Ovary (tissue), 9 donors: ENCODE results near the gene C10orf53. TPM values are rescaled to one million over a fixed set of nuclear protein-coding genes. Genes with fewer than 3 reads are reported as not detected.

ENCODE experiments used
- DNase-seq, 5 donors: peaks; one replicate each; pipeline ENCODE4 v3.0.0-alpha.2; 2019 to 2020
- H3K27ac ChIP-seq, 2 donors: fragments of 200-600 bp; one replicate each; pipeline versions ENCODE4 v1.5.1 to v1.8.0; 2019 to 2022
- H3K27me3 ChIP-seq: fragments of 200-600 bp; one replicate; pipeline ENCODE4 v1.8.0; 2022
- H3K36me3 ChIP-seq: fragments of 200-600 bp; sonication (generic); one replicate; pipeline ENCODE4 v1.5.1; 2019
- H3K4me1 ChIP-seq: one replicate; pipeline ENCODE4 v1.8.1; 2013; ENCODE audit warnings: mild to moderate bottlenecking, moderate library complexity; ENCODE audit not compliant: insufficient read depth
- H3K4me3 ChIP-seq: fragments of 200-600 bp; sonication (generic); one replicate; pipeline ENCODE4 v1.5.1; 2017
- H3K9me3 ChIP-seq, 2 donors: fragments of 200-600 bp in 1 of 2; sonication (generic) in 1 of 2; one replicate each; pipeline versions ENCODE4 v1.5.1 to v1.8.1; 2013 to 2019; ENCODE audit warnings: mild to moderate bottlenecking in 1 of 2, moderate library complexity in 1 of 2
- EP300 ChIP-seq: sonication (generic); formaldehyde crosslinking; IDR thresholded peaks from one replicate; pipeline ENCODE4 v1.6.1; 2017; ENCODE audit warnings: antibody characterized with exemption
- POLR2A ChIP-seq: fragments of 450-650 bp; IDR thresholded peaks from one replicate; pipeline ENCODE4 v1.6.1; 2017; ENCODE audit warnings: antibody characterized with exemption, mild to moderate bottlenecking, moderate library complexity
- WGBS, 3 donors: extraction: QIAGEN DNeasy Blood & Tissue Kit in 1 of 3; methylation state at CpG; one replicate each; pipeline versions ENCODE4 v1.1.5 to v1.1.7; 2013 to 2017; 5-methylcytosine and 5-hydroxymethylcytosine counted together
- intact Hi-C, 4 donors: fragments of 100-400 bp; cut with DNase I; formaldehyde crosslinking; loops; one replicate each; pipeline versions ENCODE4 v1.11.0 to v1.15.1; 2022 to 2023
- polyA plus RNA-seq, 2 donors: library from polyadenylated mRNA; stranded (reverse); fragments of 200-250 nt in 1 of 2; fragments of 350-450 nt in 1 of 2; fragmentation: Illumina TruSeq in 1 of 2; extraction: RNeasy Lipid Tissue Mini Kit (QIAGEN cat#74804) in 1 of 2; gene quantifications; one replicate each; pipeline ENCODE4 v1.2.3, GENCODE V29; 2013 to 2014
- total RNA-seq, 7 donors: library from RNA; depleted of rRNA in 2 of 7; stranded (reverse); fragments of >200 nt in 2 of 7; fragmentation: NEBNext Ultra II Directional in 3 of 7; extraction: Animal tissue kit (Norgen Biotek cat#: 25700) in 3 of 7; gene quantifications; one replicate each; pipeline versions ENCODE4 v1.1.0 to v1.2.4, GENCODE V29; 2016 to 2023
- TF ChIP-seq, protein P1 (sequence below), 3 donors: fragments of 450-650 bp in 2 of 3; fragments of 200-600 bp in 1 of 3; IDR thresholded peaks; one replicate each; pipeline versions ENCODE4 v1.5.1 to v1.8.0; 2016 to 2022; ENCODE audit warnings: antibody characterized with exemption in 3 of 3, mild to moderate bottlenecking in 1 of 3
- donor health status: DM: no; HTN: no; CAD: no; lungs with moderate emphysema.
- donor health status: DM: no; HTN: no; CAD: no.
- donor health status: Bipolar disorder and iron deficiency.
- donor health status: DM: yes; HTN: yes; CAD: no.
- donor health status: DM: no; HTN: no; CAD: no.
- donor health status: DM: yes; HTN: yes; CAD: no.

The C10orf53 gene
- total and polyA plus RNA-seq, 9 donors = not detected

DNA sequence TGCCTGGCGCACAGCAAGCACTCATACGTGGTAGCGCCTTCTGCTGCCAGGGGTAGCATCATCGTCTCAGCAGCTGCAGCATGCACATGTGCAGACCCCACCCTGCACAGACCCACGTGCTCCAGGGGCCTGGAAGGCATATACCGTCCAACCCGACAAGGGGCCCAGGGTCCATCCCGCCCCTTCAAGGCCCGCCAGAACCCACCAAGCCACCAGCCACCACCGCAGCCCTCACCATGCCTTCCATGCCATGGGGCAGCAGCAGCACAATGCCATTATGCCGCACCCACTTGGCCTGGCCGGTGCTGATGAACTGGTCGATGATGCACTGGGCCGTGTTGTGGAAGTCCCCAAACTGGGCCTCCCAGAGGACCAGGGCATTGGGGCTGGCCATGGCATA, 60.0 kb downstream of the C10orf53 start:
- DNase-seq = no peak
- intact Hi-C loops = no loop called here
- 76 to 83% (median 76%) methylated on average over 12 to 14 of the region's 14 CpGs for WGBS, 3 donors
- no peaks in the 10 kb centered on the region for H3K4me1 ChIP-seq
- TF ChIP-seq POLR2A = no peak
- no peak for TF ChIP-seq EP300
- TF ChIP-seq, protein P1, sequence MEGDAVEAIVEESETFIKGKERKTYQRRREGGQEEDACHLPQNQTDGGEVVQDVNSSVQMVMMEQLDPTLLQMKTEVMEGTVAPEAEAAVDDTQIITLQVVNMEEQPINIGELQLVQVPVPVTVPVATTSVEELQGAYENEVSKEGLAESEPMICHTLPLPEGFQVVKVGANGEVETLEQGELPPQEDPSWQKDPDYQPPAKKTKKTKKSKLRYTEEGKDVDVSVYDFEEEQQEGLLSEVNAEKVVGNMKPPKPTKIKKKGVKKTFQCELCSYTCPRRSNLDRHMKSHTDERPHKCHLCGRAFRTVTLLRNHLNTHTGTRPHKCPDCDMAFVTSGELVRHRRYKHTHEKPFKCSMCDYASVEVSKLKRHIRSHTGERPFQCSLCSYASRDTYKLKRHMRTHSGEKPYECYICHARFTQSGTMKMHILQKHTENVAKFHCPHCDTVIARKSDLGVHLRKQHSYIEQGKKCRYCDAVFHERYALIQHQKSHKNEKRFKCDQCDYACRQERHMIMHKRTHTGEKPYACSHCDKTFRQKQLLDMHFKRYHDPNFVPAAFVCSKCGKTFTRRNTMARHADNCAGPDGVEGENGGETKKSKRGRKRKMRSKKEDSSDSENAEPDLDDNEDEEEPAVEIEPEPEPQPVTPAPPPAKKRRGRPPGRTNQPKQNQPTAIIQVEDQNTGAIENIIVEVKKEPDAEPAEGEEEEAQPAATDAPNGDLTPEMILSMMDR (IDR thresholded peaks at IDR 0.05) = no peak
- H3K27me3 ChIP-seq = no peaks in the 10 kb centered on the region
- no peaks in the 10 kb centered on the region for H3K36me3 ChIP-seq
- H3K4me3 ChIP-seq = no peak overlapping the region
- no peak overlapping the region for H3K27ac ChIP-seq
- no peaks in the 10 kb centered on the region for H3K9me3 ChIP-seq

DNA sequence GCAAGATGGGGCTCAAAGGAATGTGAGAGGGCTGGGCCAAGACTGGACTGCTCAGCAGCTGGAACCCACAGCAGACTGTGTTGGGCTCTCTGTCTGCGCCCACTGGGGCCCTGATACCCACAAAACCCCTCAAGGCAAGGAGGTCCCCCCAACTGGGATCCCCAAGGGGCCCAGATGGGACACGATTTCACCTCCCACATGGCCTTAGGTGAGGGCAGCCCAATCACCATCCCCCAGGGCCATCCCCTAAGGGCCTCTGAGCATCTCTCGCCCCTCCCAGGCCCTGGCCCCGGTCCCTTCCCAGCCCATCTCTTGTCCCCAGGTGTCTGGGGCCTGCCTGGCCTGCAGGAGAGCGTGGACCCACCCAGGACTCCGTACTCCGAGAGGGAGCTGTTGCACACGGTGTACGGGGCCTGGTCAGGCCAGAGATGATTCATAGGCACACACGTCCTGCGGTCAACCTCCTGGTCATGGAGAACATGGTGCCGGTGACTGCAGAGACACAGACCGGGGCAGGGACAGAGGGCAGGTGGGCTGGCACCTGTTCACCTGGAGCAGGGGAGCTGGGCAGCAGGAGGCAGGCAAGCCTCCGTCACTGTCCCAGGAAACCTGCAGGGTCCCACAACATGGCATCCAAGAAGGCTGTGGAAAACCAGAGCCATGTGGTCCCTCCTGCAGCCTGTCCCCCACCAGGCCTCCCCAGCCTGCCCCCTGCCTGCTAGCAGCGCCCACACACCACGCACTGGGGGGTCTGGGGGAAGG, 61.1 kb downstream of the C10orf53 start:
- no peaks in the 10 kb centered on the region for H3K4me1 ChIP-seq
- H3K27me3 ChIP-seq = no peaks in the 10 kb centered on the region
- H3K27ac ChIP-seq = no peak overlapping the region
- intact Hi-C loops = no loop called here
- H3K9me3 ChIP-seq = no peaks in the 10 kb centered on the region
- WGBS, 3 donors = 86 to 88% (median 86%) methylated on average over 15 to 16 of the region's 16 CpGs
- TF ChIP-seq, protein P1 (IDR thresholded peaks at IDR 0.05) = no peak
- TF ChIP-seq EP300 = no peak
- no peak for TF ChIP-seq POLR2A
- no peak for DNase-seq
- no peak overlapping the region for H3K4me3 ChIP-seq
- H3K36me3 ChIP-seq = no peaks in the 10 kb centered on the region

DNA sequence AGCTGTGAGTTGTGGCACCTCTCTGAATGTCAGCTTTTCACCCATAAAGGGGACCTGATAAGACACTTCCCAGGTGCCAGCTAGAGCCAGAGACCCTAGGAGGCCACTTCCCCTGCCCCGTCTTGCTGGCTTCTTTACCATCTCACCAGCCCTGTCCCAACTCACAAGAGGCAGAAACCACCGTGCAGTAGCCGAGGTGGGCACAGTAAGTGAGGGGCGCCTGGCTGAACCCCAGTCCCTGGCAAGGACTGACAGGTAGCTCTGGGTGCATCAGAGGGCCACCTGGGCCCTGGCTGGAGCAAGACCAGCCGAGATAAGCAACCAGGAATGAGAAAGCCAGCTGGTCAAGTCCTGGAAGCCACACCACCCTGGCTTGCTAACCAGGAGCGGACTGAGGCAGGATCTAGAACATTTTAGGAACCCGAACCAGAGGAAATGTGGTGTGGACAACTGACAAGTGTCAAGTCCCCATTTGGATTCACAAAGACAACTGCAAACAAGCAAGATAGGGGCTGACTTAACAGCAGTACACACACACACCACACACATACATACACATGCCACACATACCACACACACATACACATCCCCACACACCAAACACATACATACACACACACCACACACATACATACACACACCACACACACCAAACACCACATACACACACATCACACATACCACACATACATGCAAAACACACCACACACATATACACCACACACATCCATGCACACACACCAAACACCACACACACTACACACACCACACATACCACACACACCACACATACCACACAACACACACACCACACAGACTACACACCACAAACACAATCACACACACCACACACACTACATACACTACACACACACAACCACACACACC, 61.9 kb downstream of the C10orf53 start:
- Histone ChIP-seq H3K4me1 (no peaks in the 10 kb centered on the region), H3K27me3 (no peaks in the 10 kb centered on the region), H3K4me3 (no peak overlapping the region), H3K9me3 (no peaks in the 10 kb centered on the region), H3K27ac (no peak overlapping the region), H3K36me3 (no peaks in the 10 kb centered on the region)
- no peak for DNase-seq
- TF ChIP-seq EP300 = no peak
- TF ChIP-seq, protein P1 (IDR thresholded peaks at IDR 0.05) = no peak
- no peak for TF ChIP-seq POLR2A
- 68 to 86% (median 78%) methylated on average over 7 of the region's 7 CpGs for WGBS, 3 donors
- intact Hi-C loops = no loop called here

DNA sequence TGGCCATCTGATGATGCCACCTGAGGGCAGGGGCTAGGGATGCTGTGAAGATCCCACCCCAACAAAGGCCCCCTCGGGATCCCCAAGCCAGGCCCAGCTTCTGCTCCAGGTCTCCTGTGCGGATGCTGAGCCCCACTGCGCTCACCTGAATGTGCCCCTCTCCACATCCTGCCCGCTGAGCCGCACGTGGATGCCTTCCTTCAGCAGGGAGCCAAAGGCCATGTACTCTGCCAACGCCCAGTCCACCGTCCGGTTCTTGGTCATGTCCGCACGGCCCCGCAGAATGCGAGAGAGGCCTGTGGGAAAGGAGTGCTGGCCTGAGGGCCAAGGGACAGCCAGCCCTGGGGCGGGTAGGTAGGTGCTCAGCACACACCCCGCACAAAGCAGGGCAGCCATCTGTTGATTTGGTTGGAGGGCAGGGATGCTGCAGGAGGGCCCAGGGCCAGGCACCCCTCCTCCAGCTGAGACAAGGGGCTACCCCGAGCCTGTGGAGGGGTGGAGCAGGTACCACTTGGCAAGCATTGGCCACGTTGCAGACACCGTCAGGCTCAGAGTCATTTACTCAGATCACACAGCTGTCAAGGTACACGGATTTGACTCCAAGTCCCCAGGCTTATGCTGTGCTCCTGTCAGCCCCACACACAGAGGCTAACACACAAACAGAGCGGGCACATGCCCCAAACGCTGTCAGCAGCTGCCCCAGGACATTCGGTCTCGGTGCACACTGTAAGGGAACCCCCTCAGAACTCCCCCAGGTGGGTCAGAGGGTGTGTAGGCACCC, 63.4 kb downstream of the C10orf53 start:
- no peak overlapping the region for H3K4me3 ChIP-seq
- H3K9me3 ChIP-seq = no peaks in the 10 kb centered on the region
- TF ChIP-seq, protein P1 (IDR thresholded peaks at IDR 0.05) = no peak
- TF ChIP-seq EP300 (no peak), POLR2A (no peak)
- intact Hi-C loops = no loop called here
- no peaks in the 10 kb centered on the region for H3K36me3 ChIP-seq
- no peak for DNase-seq
- H3K27ac ChIP-seq = no peak overlapping the region
- H3K4me1 ChIP-seq = no peaks in the 10 kb centered on the region
- H3K27me3 ChIP-seq = no peaks in the 10 kb centered on the region
- WGBS, 3 donors = 85 to 89% (median 87%) methylated on average over 23 of the region's 23 CpGs
